C4-2B (cell line): ENCODE measurements around the gene STRA6.

Experiments used
- CTCF ChIP-seq: fragments of 450-650 bp; conservative IDR thresholded peaks from 2 replicates; pipeline ENCODE4 v1.5.1; 2017; ENCODE audit warnings: mild to moderate bottlenecking
- ZFX ChIP-seq: fragments of 450-650 bp; IDR thresholded peaks from 2 replicates; pipeline ENCODE4 v1.6.1; 2017

- no peak for TF ChIP-seq CTCF
- TF ChIP-seq ZFX = no peak
Measured at GRCh38 chr15:74193299-74193718, 9.3 kb downstream of the STRA6 start.
